ENCODE measurements around the gene CCDC77.

Gene CCDC77

DNA sequence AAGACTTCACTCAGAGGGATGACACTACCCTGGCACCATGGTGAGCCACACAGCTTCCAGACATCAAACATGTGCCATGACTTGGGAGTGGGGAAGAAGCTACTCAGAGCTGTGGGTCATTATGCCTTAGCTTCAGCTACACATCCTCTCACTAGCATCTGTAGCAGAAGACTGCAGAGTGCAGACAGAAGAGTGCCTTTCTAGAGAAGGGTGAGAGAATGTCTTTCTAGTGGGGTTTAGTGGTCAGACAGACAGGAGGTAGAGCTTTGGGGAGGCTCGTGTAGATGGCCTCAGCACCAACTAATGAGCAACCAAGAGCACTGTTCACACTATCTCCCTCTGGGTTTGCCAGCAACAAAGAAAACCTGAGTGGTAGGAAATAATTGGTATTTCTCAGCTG is 53.4 kb downstream of the CCDC77 start:
- no peak for DNase-seq

DNA sequence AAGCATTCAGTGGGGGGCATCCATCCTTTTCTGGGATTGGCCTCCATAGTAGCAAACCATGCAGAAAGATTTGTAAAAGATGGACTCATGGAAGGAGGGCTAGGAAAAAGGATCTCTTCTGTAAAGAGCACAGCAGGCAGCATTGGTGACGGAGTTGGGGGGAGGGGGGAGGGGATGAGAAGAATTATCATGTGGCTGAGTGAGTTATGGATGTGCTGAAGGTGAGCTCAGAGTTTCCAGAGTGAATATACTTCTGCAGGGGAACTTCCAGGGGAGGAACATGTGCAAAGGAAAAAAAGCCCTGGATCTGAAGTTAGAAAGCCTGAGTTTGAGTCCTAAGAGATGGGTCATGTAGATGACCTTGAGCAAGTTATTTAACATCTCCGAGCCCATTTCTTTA is 54.4 kb downstream of the CCDC77 start:
- no peak for DNase-seq

DNA sequence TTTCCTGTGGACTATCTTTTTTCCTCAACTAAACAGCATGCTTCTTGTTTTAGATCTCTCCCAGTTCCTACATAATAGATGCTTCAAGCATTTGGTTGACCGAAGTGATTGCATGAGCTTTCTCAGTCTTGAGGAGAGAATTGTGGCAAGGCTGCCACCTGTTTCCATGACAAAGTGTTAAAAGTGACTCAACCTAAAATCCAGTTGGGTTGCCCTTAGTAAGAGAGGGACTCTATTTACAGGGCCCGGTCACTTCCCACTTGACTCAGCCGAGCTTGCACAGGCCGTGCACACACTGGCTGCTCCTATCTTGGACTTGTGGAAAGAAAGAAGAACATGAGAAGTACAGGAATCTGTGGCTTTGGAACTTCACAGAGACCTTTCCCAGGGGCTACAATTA is 56.2 kb downstream of the CCDC77 start:
- DNase-seq, result no peak

DNA sequence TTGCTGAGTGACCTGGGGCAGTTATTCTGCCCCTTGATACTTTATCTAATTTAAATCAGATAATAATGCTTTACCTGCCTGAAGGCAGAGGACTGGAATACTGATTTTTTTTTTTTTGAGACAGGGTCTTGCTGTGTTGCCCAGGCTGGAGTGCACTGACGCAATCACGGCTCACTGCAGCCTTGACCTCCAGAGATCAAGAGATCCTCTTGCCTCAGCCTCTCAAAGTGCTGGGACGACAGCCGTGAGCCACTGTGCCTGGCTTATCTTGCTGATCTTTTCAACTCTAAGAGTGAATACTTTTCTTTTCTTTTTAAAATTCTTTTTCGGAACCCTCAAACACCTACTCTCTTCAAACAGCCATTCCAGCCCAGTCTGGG is 57.6 kb downstream of the CCDC77 start:
- DNase-seq, result no peak

DNA sequence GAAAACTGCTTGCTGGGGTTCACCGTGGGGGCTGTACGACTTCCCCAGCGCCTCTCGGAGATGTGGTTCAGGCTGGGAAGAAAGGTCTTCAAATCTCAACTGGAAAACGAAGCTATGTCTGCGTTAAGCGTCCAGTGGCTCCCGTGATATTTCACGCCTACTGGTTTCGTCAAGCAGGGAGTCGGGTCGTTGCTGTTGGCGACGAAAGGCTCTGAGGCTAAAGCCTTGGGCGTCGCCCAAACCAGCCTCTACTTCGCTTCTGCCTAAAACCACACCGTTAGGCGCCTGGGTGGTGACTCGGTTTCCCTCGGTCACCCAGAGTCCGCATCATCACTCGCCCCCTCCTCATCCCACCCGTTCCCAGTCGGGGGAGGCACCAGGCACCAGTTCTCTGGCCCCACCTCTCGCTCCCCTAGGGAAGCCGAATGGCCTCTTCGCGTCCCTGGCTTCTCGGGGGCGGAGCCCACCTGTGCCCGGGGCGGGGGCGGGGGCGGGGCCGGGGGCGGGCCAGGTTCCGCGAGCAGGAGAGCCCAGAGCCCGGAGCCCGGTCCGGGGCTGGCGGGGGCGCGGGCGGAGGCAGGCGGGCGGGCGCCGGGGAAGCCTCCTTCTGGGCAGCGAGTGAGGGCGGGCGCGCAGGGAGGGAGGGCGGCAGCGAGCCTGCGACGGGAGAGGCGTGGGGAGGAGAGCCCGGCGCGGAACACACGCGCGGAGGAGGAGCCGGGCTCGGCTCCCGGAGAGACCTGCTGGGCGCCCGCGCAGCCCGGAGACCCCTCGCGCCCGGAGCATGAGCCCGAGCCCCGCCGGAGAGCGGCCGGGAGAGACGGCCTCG is 58.2 kb downstream of the CCDC77 start, which contains the start of gene B4GALNT3:
TSS of gene B4GALNT3 (plus strand) at position 510 of the 829 bp plus-strand sequence. CDS start 438 bp downstream, outside the sequence.
- DNase-seq, result peak; percentile 71

DNA sequence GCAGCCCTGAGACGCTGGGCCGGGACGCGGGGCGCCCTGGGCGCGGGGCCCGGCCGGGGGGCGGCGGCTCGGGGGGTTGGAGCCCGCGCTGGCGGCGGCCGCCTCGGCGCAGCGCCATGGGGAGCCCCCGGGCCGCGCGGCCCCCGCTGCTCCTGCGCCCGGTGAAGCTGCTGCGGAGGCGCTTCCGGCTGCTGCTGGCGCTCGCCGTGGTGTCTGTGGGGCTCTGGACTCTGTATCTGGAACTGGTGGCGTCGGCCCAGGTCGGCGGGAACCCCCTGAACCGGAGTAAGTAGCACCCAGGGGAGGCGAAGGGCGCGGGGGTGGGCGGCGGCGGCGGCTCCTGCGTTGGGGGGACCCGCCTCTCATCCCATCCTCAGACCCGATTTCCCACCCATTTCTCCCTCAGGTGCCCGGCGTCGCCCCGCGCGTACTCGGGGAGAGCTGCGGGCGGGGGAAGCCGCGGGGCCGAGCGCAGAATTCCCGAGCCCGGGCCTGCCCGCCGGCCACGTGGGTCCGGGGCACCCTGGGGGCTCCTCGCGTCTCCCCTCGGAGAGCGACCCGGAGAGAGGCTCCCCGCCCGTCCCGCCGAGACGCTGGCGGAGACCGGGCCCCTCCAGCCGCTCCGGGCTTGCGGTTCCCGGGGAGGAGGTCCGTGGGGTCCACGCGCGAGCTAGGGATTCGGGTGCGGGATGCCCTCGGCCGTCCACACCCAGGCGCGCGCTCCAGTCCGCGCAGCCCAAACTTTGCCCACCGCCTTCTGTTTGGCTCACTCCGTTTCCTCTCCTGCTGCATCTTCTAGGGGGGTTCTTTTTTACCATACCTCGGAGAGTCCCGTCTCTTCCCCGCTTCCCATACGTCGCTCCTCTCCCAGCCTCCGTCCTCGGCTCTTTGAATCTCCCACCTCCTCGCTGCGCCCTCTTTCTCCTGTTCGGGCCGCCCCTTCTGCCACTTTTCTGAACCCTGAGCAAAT is 59.1 kb downstream of the CCDC77 start:
- DNase-seq, result no peak

DNA sequence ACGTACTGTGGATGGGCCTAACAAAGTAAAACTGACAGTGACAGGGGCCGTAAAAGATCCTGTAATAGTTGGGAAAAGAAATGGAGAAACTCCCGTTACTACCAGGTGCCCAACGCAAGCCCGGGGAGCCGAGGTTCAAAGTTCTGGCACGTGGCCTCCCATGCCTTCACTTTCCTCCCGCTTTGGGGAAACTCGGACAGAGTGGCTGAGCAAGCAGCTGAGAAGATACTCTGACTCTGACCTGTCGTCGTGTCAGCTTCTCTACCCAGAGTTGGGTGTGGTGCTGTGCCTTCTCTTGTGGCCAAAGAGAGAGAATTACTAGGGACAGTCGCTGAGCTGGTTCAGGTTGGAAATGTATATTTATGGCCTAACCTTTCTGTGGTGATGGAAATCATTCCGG is 60.0 kb downstream of the CCDC77 start:
- DNase-seq, result no peak

DNA sequence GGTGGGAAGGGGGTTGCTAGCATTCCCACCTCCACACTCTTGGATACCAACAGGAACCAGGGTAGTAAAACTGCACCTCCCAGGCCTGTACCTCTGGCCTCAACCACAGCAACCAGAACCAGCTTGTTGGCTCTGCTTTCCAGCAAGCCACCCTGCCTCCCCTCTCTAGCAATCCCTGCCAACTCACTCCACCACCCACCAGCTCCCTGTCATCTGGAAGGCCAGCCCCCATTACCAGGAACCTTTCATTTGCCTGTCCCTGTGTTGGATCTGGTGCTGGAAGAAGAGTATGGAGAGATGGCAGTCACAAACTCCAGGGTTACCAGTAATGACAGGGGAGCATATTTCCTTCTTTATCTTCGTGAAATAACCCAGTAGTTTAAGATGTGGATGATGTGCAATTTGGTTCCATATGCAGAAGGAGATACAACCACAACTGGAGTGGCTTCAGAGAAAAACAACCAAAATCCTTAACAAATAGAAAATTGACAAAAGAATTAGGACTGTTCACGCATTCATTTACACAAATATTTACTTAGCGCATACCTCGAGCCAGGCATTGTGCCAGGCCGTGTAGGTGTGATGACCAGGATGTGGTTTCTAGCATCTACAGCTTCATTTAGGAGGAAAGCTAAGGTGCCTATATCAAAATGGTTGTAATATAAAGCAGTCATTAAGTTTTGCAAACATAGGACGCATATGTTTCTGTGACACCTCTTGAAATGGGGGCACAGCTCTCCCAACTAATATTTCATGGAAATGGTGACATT is 61.7 kb downstream of the CCDC77 start:
- no peak for DNase-seq

DNA sequence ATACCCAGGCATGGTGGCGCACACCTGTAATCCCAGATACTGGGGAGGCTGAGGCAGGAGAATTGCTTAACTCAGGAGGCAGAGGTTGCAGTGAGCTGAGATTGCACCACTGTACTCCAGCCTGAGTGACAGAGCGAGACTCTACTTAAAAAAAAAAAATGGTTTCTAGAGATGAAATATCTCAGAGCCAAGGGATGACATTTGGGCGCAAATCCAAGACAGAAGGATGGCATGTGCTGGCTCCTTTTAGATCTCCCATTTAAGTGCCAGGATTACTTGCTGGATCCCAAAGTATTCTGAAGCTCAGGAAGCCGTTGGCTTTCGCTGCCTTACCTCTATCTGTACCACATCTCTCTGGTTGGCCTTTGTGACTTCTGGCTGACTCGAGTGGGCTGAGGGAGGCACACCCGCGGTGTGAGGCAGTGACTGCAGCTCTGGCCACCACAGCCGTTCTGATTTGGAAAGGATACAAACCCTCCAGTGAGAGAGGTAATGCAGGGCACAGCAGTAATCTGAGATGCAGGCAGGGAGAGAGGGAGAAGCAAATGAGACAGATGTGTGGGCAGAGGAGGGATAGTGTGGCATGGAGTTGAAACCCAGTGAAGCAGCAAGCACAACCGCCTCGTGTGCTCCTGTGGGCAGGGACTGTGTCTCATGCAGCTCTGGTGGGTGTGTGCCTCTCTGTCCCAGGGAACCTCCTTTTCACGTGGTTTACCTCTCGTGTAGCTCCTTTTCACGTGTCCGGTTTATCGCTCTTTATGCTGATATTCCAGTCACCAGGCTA is 63.2 kb downstream of the CCDC77 start:
- no peak for DNase-seq

DNA sequence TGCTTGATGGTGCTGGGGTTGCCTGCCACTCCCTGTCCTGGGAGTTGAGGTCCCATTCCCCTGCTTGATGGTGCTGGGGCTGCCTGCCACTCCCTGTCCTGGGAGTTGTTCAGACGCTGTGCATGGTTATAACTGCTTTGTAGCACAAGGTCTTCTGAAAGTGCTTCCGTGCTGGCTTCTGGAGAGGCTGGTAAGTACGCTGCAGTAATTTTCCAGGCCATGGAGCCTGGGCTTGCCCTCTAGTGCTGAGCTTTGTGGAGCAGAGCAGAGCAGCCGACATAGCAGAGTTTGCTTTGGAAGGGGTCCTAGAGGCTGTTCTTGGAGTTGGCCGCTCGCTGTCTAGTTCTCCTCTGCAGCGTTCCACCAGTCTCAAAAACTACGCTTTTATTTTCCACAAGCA is 64.6 kb downstream of the CCDC77 start:
- DNase-seq, result no peak

DNA sequence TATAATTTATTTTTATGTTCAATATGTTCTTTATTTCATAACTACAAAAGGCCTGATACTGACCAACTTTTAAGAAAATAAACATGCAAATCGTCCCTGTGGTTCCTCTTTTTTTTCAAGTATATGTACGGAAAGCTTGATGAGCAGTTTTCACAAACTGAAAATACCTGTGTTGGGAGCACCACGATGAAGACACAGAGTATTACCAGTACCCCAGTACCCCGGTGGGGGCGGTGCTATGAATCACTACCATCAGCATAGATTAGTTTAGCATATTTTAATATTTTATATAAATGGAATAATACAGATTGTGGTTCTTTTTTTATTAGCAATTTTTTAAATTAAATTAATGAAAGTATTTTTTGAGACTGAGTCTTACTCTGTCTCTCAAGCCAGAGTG is 65.3 kb downstream of the CCDC77 start:
- no peak for DNase-seq

DNA sequence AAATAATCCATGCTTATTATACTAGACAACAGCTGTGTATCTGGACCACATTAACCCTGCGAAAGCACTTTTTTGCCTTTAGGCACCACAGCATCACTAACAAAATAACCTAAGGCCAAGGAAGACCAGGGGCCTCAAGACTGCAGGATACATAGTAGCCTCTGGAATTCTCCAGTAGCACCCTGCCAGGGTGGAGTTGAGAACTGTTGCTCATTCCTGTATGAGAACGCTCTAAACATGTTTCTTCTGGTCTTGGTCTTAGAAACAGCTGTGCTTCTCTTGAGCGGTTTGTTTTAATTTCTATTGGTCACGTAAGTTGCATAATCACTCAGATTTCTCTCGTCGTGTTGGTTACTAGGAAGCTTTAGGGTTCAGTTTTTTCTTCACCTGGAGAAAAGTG is 66.1 kb downstream of the CCDC77 start:
- DNase-seq, result no peak

DNA sequence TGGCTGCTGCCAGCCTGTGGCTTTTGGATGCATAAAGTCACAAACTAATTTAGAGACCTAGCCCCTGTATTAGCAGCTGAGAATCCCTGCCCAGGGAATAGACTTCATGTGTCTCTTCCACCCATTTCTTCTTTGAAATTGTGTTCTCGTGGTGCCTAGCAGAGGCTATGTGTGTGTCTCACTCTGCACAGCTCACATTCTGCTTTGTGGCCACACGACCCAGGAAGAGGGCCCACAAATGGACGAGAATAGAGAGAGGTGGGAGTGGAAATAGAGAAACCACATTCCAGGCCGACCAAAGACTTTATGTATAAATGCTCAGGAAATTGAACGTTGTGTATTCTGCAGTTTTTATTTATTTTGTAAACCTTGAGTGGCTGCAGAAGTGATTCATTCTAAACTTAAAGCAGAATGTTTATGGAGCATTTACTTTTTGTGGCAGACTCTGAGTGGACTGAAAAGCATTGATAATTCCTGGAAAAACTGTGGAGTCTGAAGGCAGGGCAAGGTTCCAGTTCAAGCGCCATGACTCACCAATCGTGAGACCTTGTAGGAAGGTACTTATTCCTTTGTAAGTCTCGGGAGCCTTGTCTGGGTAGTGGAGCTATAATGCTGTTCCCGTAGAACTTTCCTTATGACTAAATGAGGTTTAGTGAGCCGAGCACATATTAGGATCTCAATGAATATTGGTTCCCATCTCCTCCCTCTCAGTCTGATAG is 67.4 kb downstream of the CCDC77 start:
- no peak for DNase-seq

DNA sequence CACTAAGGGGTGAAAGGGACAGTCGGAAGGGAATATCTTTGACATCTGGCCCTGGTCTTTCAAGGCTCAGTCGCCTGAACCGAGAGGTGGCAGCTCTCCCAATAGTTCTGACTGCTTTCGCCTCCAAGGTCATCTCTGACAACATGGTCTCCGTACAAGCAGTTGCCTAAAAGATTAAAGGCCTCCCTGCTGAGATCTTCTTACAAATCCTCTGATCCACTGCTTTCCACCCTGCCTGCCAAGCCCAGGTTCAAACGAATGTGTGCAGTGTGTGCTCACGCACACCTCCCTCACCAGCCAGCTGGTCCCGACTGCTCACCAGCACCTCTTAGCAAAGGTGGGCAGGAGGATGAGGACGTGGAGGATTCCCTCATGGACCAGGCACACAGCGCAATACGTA is 68.7 kb downstream of the CCDC77 start:
- DNase-seq, result no peak

DNA sequence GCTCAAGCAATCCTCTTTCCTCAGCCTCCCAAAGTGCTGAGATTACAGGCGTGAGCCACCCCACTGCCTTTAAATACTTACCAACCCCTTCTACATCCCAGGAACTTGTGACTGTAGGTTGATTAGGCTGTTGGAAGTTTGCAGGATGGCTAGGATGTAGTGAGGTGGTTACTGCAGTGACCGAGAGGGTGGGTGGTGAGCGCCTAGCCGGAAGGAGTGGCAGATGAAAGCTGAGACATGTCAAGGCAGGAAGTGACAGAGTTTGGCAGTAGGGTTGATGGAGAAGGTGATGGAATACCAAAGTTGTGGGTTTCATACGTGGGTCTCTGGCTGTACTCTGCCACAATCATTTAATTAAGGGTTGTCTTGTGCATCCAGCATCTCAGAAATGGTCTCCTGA is 71.8 kb downstream of the CCDC77 start:
- DNase-seq, result no peak

DNA sequence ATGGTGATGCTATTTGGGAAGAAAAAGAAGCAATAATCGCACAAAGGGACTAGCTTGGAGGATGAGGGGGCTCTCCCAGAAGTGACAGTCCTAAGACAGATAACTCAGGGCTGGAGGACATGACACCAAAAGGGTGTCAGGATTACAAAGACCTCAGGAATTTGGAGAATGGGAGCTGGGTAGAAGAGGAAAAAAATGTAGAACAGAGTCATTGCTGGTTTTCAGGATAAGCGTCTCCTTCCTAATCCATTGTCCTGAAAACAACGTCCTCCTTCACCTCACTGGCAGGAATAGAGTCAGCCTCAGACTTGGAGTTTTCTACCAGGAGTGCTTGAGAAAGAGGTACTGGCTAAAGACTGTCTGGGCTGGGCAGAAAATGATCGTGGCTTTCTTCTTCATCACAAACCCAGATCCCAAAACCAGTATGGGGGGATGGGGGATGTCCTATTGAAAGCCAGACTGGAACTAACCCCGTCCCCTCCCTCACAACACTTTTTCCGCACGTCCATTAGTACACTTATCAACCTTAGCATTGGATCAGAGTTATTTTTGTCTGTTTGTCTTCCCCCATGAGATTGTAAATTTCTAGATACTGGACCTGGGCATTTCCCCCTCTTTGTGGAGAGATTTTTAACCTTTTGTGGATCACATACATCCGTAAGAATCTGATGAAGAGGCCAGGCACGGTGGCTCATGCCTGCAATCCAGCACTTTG is 72.6 kb downstream of the CCDC77 start:
- DNase-seq, result no peak

DNA sequence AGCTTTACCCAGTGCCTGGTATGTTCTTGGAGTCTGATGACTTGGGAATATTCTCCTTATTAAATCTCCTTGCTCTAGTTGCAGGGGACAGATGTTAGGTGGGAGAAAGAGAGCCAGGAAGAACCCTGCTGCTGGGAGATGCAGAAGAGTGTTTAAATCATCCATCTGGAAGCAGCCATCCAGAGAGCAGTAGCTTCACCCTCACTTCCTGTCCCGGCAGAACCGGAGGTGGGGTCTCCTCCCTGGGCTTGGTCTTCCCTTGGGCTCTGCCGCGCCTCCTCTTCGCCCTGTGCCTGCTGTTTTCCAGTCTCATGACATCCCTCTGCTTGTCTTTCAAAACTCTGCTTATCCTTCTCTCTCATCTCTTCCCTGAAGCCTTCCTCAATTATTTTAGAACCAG is 73.8 kb downstream of the CCDC77 start:
- no peak for DNase-seq

DNA sequence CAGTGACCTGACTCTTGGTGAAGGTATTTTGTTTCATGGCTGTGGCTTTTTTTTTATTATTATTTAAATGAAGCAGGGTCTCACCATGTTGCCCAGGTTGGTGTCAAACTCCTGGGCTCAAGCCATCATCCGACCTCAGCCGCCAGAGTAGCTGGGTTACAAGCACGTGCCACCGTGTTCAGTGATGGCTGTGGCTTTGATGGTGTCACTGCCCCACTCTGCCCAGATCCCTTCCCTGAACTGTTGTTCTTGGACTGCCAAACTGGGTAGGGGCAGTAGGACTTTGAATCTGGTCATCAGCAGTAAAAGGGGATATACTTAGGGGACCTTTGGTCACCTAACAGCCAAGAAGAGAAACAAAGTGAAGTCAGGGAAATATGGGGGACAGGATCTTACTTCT is 77.7 kb downstream of the CCDC77 start:
- DNase-seq, result no peak

DNA sequence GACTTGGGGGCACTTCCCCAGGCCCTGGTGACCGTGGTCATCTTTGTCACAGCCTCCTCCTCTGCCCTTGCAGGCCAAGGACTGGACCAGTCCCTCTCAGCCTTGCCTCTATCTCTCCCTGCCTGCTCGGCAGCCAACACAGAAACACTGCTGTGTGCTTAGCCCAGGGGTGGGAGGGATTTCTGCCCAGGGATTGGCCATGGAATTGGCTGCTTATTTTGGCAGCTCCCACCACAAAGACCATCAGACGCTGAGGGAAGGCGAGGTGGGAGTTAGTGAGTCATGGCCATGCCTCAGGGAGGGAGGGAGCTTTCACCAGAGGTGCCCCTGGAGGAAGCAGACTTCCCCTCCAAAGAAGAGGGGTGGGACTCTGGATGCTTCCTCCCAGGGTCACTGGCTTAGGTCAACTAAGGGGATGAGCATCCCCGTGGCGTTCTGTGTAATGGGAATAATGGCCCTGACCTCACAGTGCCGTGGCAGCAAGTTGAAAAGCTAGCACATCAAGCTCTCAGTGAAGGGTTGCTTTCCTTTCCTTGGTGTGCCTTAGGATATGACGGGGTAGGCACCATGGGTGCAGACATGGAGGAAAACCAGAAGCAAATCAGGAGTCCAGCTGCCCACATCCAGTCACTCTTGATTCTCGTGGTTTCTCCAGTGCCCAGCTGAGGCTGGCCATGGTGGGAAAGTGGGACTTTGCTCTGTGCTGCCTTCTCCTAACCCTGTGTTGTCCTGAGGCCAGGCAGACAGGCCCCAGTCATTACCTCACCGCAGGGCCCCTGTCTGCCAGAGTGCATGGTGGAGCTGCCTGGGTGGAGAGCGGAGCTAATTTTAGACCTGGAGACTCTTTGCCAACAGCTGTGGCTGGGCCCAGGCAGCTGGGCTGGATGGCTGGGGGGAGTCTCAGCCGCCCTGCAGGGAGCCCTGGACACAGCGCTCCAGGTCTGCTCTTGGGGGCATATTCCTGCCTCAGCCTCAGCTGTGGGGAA is 79.7 kb downstream of the CCDC77 start:
- DNase-seq, result peak; percentile 46

DNA sequence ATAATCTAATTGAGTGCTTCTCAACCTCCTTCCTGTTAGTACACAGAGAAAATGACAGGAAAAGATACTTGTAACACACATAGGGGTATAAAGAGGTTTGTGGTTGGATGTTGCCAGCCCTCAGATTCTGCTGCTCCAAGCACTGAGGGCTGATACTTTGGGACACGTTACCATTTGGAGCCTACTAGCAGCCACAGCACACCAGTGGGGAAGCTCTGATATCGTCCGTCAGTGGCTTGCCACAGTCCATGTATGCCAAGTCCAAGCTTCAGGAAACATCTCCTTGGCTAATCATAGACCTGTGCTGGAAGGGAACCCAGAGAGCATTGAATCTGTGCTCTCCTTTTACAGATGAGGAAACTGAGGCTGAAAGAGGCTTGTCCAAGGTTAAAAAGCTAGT is 80.6 kb downstream of the CCDC77 start:
- DNase-seq, result no peak
